Caco-2 (cell line): ENCODE measurements around the gene MYO9B. TPM values are rescaled to one million over a fixed set of nuclear protein-coding genes. Genes with fewer than 3 reads are reported as not detected.

Experiments
- BruUV-seq: library from RNA; stranded (reverse); fragments of 400-500 nt; replicated peaks from 2 replicates; lab custom pipeline; 2021; lab: Mats Ljungman, UMichigan
- CTCF ChIA-PET: fragments of 300-600 bp; sonication (Branson Sonifier 250); formaldehyde crosslinking; loops from one replicate; lab custom pipeline; 2022; ENCODE audit warnings: antibody characterized with exemption; lab: Charles Lee
- POLR2A ChIA-PET: fragments of 300-600 bp; sonication (Branson Sonifier 250); formaldehyde crosslinking; loops from one replicate; lab custom pipeline; 2022; ENCODE audit warnings: antibody characterized with exemption; lab: Charles Lee
- DNase-seq, 2 experiments: peaks; one replicate each; pipeline versions ENCODE4 v3.0.0 to v3.0.0-alpha.2; 2020 to 2022
- H3K27me3 ChIP-seq: replicated peaks from 2 replicates; pipeline ENCODE4 v1.6.0; 2011; ENCODE audit warnings: low read length; ENCODE audit not compliant: control insufficient read depth, insufficient read depth
- H3K36me3 ChIP-seq: 2 replicates; pipeline ENCODE4 v1.5.1; 2011; ENCODE audit warnings: low read length; ENCODE audit not compliant: control insufficient read depth, insufficient read depth
- H3K4me1 ChIP-seq: fragments of 250-450 bp; sonication (Bioruptor Pico); 2 replicates; pipeline ENCODE4 v1.5.1; 2020; ENCODE audit warnings: mild to moderate bottlenecking
- H3K4me3 ChIP-seq: 2 replicates; pipeline ENCODE4 v1.5.1; 2011; ENCODE audit warnings: low read depth, mild to moderate bottlenecking, control low read depth, low read length
- H3K9me3 ChIP-seq: fragments of 250-450 bp; sonication (Bioruptor Pico); 2 replicates; pipeline ENCODE4 v1.5.1; 2020; ENCODE audit warnings: mild to moderate bottlenecking, moderate library complexity
- H3K27ac Mint-ChIP-seq: one replicate; pipeline ENCODE4 v1.8.0; 2022; ENCODE audit warnings: mixed read lengths; ENCODE audit not compliant: unreplicated experiment
- H3K27me3 Mint-ChIP-seq: one replicate; pipeline ENCODE4 v1.8.0; 2022; ENCODE audit warnings: mixed read lengths; ENCODE audit not compliant: insufficient read depth, unreplicated experiment
- H3K36me3 Mint-ChIP-seq: one replicate; pipeline ENCODE4 v1.8.0; 2022; ENCODE audit warnings: mild to moderate bottlenecking, mixed read lengths; ENCODE audit not compliant: insufficient read depth, unreplicated experiment
- H3K4me1 Mint-ChIP-seq: one replicate; pipeline ENCODE4 v1.8.0; 2022; ENCODE audit warnings: low read depth, mixed read lengths; ENCODE audit not compliant: unreplicated experiment
- H3K4me3 Mint-ChIP-seq: one replicate; pipeline ENCODE4 v1.8.0; 2022; ENCODE audit warnings: mild to moderate bottlenecking, moderate library complexity, mixed read lengths; ENCODE audit not compliant: unreplicated experiment
- H3K9me3 Mint-ChIP-seq: one replicate; pipeline ENCODE4 v1.8.0; 2022; ENCODE audit warnings: mixed read lengths; ENCODE audit not compliant: unreplicated experiment
- intact Hi-C: fragments of 100-400 bp; cut with micrococcal nuclease; formaldehyde crosslinking; loops from one replicate; pipeline ENCODE4 v1.10.0; 2022; ENCODE audit not compliant: unreplicated experiment
- total RNA-seq: library from RNA; stranded (reverse); gene quantifications from 2 replicates; pipeline ENCODE4 v1.2.3, GENCODE V29; 2022
- TF ChIP-seq, protein P1 (sequence below), 2 experiments: fragments of 200-600 bp in 1 of 2; IDR thresholded peaks; 1 replicate in 1 of 2; 2 replicates in 1 of 2; pipeline versions ENCODE4 v1.5.1 to v1.8.0; 2011 to 2022; ENCODE audit warnings: antibody characterized with exemption in 1 of 2, control low read depth in 1 of 2, inconsistent platforms in 1 of 2, low read depth in 1 of 2, low read length in 1 of 2, mild to moderate bottlenecking in 1 of 2, moderate library complexity in 1 of 2; ENCODE audit not compliant: insufficient read depth in 1 of 2, severe bottlenecking in 1 of 2, unreplicated experiment in 1 of 2

MYO9B gene
- total RNA-seq, 1 experiment from 2014 or later, result 47.6 TPM

- Mint-ChIP-seq H3K27me3 (no peaks in the 10 kb centered on the region), H3K4me3 (no peak overlapping the region), H3K36me3 (peaks cover 25% of the 10 kb centered on the region), H3K27ac (no peak overlapping the region), H3K4me1 (no peaks in the 10 kb centered on the region), H3K9me3 (no peaks in the 10 kb centered on the region)
- TF ChIP-seq, protein P1, sequence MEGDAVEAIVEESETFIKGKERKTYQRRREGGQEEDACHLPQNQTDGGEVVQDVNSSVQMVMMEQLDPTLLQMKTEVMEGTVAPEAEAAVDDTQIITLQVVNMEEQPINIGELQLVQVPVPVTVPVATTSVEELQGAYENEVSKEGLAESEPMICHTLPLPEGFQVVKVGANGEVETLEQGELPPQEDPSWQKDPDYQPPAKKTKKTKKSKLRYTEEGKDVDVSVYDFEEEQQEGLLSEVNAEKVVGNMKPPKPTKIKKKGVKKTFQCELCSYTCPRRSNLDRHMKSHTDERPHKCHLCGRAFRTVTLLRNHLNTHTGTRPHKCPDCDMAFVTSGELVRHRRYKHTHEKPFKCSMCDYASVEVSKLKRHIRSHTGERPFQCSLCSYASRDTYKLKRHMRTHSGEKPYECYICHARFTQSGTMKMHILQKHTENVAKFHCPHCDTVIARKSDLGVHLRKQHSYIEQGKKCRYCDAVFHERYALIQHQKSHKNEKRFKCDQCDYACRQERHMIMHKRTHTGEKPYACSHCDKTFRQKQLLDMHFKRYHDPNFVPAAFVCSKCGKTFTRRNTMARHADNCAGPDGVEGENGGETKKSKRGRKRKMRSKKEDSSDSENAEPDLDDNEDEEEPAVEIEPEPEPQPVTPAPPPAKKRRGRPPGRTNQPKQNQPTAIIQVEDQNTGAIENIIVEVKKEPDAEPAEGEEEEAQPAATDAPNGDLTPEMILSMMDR (IDR thresholded peaks at IDR 0.05; ENCODE audit: insufficient read depth in 1 of 2, low read depth in 1 of 2, low read length in 1 of 2, severe bottlenecking in 1 of 2, unreplicated experiment in 1 of 2), result no peak
- DNase-seq, result no peak
- ChIA-PET POLR2A (no interaction called here), CTCF (no interaction called here)
- Histone ChIP-seq H3K4me1 (no peaks in the 10 kb centered on the region), H3K9me3 (no peaks in the 10 kb centered on the region), H3K27me3 (no peaks in the 10 kb centered on the region), H3K4me3 (no peak overlapping the region), H3K36me3 (no peaks in the 10 kb centered on the region)
- BruUV-seq, result no TSS peak
- intact Hi-C loops, result no loop called here
Measured at GRCh38 chr19:17194608-17195007, 119.0 kb downstream of the MYO9B start.

- Mint-ChIP-seq H3K4me1 (no peaks in the 10 kb centered on the region), H3K27ac (no peak overlapping the region), H3K36me3 (peaks cover 22% of the 10 kb centered on the region), H3K4me3 (no peak overlapping the region), H3K9me3 (no peaks in the 10 kb centered on the region), H3K27me3 (no peaks in the 10 kb centered on the region)
- no peak overlapping the region for H3K4me3 ChIP-seq
- POLR2A ChIA-PET, result no interaction called here
- no peak for DNase-seq
- no peaks in the 10 kb centered on the region for H3K4me1 ChIP-seq
- no peaks in the 10 kb centered on the region for H3K9me3 ChIP-seq
- intact Hi-C loops, result no loop called here
- H3K36me3 ChIP-seq, result no peaks in the 10 kb centered on the region
- no TSS peak for BruUV-seq
- TF ChIP-seq, protein P1 (IDR thresholded peaks at IDR 0.05; ENCODE audit: insufficient read depth in 1 of 2, low read depth in 1 of 2, low read length in 1 of 2, severe bottlenecking in 1 of 2, unreplicated experiment in 1 of 2), result no peak
- CTCF ChIA-PET, result no interaction called here
- H3K27me3 ChIP-seq, result no peaks in the 10 kb centered on the region
Measured at GRCh38 chr19:17195106-17195505, 119.5 kb downstream of the MYO9B start.

GRCh38 chr19:17196610-17197009 is 121.0 kb downstream of the MYO9B start:
- POLR2A ChIA-PET, result no interaction called here
- no peaks in the 10 kb centered on the region for H3K4me1 ChIP-seq
- H3K9me3 ChIP-seq, result no peaks in the 10 kb centered on the region
- intact Hi-C loops, result no loop called here
- H3K36me3 ChIP-seq, result no peaks in the 10 kb centered on the region
- H3K27me3 Mint-ChIP-seq, result no peaks in the 10 kb centered on the region
- no peaks in the 10 kb centered on the region for H3K4me1 Mint-ChIP-seq
- DNase-seq, result no peak
- H3K27me3 ChIP-seq, result no peaks in the 10 kb centered on the region
- CTCF ChIA-PET, result interaction anchor here (0.7 kb wide), 1 partner anchor 18 kb away, joined by 4 read pairs; the partner anchor contains the start of gene USE1
- H3K4me3 ChIP-seq, result no peak overlapping the region
- H3K36me3 Mint-ChIP-seq, result peaks cover 24% of the 10 kb centered on the region
- no TSS peak for BruUV-seq
- H3K4me3 Mint-ChIP-seq, result no peak overlapping the region
- H3K9me3 Mint-ChIP-seq, result no peaks in the 10 kb centered on the region
- TF ChIP-seq, protein P1 (IDR thresholded peaks at IDR 0.05; ENCODE audit: insufficient read depth in 1 of 2, low read depth in 1 of 2, low read length in 1 of 2, severe bottlenecking in 1 of 2, unreplicated experiment in 1 of 2), result no peak
- H3K27ac Mint-ChIP-seq, result no peak overlapping the region
